Neural crest cell (in vitro differentiated cells): ENCODE results near the gene SLC44A5. TPM values are rescaled to one million over a fixed set of nuclear protein-coding genes. Genes with fewer than 3 reads are reported as not detected.

Experiments used
- DNase-seq: peaks from one replicate; pipeline ENCODE4 v3.0.0; 2021; ENCODE audit warnings: low read depth, mixed read lengths, low spot score
- H3K27ac Mint-ChIP-seq: one replicate; pipeline ENCODE4 v1.8.0; 2021; ENCODE audit warnings: mild to moderate bottlenecking, mixed read lengths; ENCODE audit not compliant: unreplicated experiment
- H3K27me3 Mint-ChIP-seq: 2 replicates; pipeline ENCODE4 v1.8.0; 2021; ENCODE audit warnings: low read depth, mild to moderate bottlenecking, mixed read lengths
- H3K36me3 Mint-ChIP-seq: 2 replicates; pipeline ENCODE4 v1.8.0; 2021; ENCODE audit warnings: low read depth, mild to moderate bottlenecking, mixed read lengths
- H3K4me1 Mint-ChIP-seq: 2 replicates; pipeline ENCODE4 v1.8.0; 2021; ENCODE audit warnings: mixed read lengths
- H3K4me3 Mint-ChIP-seq: one replicate; pipeline ENCODE4 v1.8.0; 2021; ENCODE audit warnings: mild to moderate bottlenecking, mixed read lengths
- H3K9me3 Mint-ChIP-seq: 2 replicates; pipeline ENCODE4 v1.8.0; 2021; ENCODE audit warnings: mixed read lengths
- total RNA-seq: library from RNA; stranded (reverse); gene quantifications from 2 replicates; pipeline ENCODE4 v1.2.1, GENCODE V29; 2021
- TF ChIP-seq, protein P1 (sequence below): fragments of 200-600 bp; sonication (generic); conservative IDR thresholded peaks from 2 replicates; pipeline ENCODE4 v1.5.0; 2021; ENCODE audit warnings: antibody characterized with exemption, mild to moderate bottlenecking

The SLC44A5 gene
- total RNA-seq, 1 donor from 2014 or later, result 9.7 TPM

DNA sequence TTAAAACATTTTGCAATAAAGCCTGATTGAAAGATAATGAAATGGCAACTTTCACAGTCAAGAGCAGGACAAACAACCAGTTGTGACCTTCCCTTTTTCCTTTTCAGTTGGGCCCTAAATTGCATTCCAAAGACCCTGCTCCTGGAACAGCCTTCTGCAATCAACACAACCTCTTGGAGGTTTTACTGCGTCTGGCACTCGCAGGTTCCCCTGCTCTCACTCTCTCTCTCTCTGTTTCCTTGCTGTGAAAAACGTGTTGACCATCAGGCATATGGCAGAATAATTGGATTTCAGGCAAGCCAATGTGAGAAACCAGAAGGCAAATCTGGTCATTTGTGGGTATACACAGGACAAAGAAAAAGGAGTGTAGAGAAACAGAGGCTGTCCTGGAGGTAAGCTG is 23.2 kb downstream of the SLC44A5 start:
- Mint-ChIP-seq H3K4me3 (no peak overlapping the region), H3K4me1 (peaks cover 30% of the 10 kb centered on the region), H3K36me3 (peaks cover under 1% of the 10 kb centered on the region), H3K27ac (no peak overlapping the region), H3K27me3 (no peaks in the 10 kb centered on the region), H3K9me3 (peaks cover 4% of the 10 kb centered on the region)
- DNase-seq, result no peak
- TF ChIP-seq, protein P1, sequence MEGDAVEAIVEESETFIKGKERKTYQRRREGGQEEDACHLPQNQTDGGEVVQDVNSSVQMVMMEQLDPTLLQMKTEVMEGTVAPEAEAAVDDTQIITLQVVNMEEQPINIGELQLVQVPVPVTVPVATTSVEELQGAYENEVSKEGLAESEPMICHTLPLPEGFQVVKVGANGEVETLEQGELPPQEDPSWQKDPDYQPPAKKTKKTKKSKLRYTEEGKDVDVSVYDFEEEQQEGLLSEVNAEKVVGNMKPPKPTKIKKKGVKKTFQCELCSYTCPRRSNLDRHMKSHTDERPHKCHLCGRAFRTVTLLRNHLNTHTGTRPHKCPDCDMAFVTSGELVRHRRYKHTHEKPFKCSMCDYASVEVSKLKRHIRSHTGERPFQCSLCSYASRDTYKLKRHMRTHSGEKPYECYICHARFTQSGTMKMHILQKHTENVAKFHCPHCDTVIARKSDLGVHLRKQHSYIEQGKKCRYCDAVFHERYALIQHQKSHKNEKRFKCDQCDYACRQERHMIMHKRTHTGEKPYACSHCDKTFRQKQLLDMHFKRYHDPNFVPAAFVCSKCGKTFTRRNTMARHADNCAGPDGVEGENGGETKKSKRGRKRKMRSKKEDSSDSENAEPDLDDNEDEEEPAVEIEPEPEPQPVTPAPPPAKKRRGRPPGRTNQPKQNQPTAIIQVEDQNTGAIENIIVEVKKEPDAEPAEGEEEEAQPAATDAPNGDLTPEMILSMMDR, result no peak

GRCh38 chr1:75583282-75583681 is 27.6 kb downstream of the SLC44A5 start:
- no peaks in the 10 kb centered on the region for H3K36me3 Mint-ChIP-seq
- peaks cover 19% of the 10 kb centered on the region for H3K4me1 Mint-ChIP-seq
- no peaks in the 10 kb centered on the region for H3K27me3 Mint-ChIP-seq
- no peak for DNase-seq
- TF ChIP-seq, protein P1, result no peak
- H3K9me3 Mint-ChIP-seq, result no peaks in the 10 kb centered on the region
- H3K27ac Mint-ChIP-seq, result no peak overlapping the region
- H3K4me3 Mint-ChIP-seq, result no peak overlapping the region

- TF ChIP-seq, protein P1, result no peak
- peaks cover 17% of the 10 kb centered on the region for H3K4me1 Mint-ChIP-seq
Measured at GRCh38 chr1:75582725-75583261, 28.1 kb downstream of the SLC44A5 start.

GRCh38 chr1:75579046-75579445 is 31.9 kb downstream of the SLC44A5 start:
- TF ChIP-seq, protein P1, result no peak
- DNase-seq, result no peak
- no peaks in the 10 kb centered on the region for H3K36me3 Mint-ChIP-seq
- H3K4me1 Mint-ChIP-seq, result peaks cover 11% of the 10 kb centered on the region
- H3K27me3 Mint-ChIP-seq, result no peaks in the 10 kb centered on the region
- no peak overlapping the region for H3K4me3 Mint-ChIP-seq
- H3K9me3 Mint-ChIP-seq, result no peaks in the 10 kb centered on the region
- H3K27ac Mint-ChIP-seq, result no peak overlapping the region

More at GRCh38 chr1:75582725-75583261, 28.1 kb downstream of the SLC44A5 start:
- no peaks in the 10 kb centered on the region for H3K9me3 Mint-ChIP-seq
- no peaks in the 10 kb centered on the region for H3K36me3 Mint-ChIP-seq
- H3K27me3 Mint-ChIP-seq, result no peaks in the 10 kb centered on the region
- no peak for DNase-seq
- no peak overlapping the region for H3K4me3 Mint-ChIP-seq
- H3K27ac Mint-ChIP-seq, result no peak overlapping the region

- Mint-ChIP-seq H3K27ac (no peak overlapping the region), H3K4me1 (no peaks in the 10 kb centered on the region), H3K4me3 (no peak overlapping the region), H3K27me3 (no peaks in the 10 kb centered on the region), H3K36me3 (no peaks in the 10 kb centered on the region), H3K9me3 (no peaks in the 10 kb centered on the region)
- TF ChIP-seq, protein P1, result no peak
- no peak for DNase-seq
Measured at GRCh38 chr1:75575837-75576236, 35.1 kb downstream of the SLC44A5 start.
